ENCODE measurements around the gene BBS5.
"Not testable (repeated sequence)": the region's sequence is repeated elsewhere in the genome, so short reads cannot be mapped to it uniquely, and the experiment has no call there.

The BBS5 gene

GRCh38 chr2:169490834-169491233 is 11.5 kb downstream of the BBS5 start:
- DNase-seq, result no peak

DNA sequence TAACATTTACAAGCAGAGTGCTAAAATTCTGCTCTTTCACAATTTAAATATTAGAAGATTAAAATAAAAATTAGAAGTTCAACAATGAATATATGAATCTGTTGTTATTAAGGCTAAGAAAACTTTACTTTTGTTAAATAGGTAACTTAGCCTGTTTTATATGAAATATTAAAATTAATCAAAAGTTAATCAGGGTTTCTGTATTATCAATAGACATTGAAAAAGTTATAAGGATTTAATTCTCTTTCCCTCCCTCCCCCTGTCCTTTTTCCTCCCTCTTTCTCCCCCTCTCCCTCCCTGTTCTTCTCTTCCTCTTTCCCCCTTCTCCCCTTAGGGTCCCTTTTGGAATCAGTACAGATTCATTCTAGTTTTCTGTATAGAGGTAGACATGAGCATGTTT is 12.1 kb downstream of the BBS5 start:
- DNase-seq, result no peak

DNA sequence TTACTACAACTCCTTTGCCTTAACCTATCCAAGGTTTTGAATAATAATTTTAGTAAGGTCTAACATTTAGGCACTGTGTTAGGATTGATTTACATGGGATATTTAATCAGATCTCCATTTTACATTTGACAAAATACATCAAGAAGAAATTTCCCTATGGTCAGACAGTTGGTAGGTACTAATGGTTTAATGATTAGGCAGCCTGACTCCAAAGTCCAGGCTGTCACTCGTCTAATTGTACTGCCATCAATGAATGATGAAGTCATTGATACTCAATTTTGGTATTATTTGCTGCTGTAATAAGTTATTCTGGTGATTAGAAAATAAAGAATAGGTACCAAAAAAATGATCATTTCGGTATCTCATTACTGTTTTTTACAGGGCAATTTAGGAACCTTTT is 14.1 kb downstream of the BBS5 start:
- DNase-seq, result no peak

- no peak for DNase-seq
Measured at GRCh38 chr2:169495310-169495928, 16.1 kb downstream of the BBS5 start.

DNA sequence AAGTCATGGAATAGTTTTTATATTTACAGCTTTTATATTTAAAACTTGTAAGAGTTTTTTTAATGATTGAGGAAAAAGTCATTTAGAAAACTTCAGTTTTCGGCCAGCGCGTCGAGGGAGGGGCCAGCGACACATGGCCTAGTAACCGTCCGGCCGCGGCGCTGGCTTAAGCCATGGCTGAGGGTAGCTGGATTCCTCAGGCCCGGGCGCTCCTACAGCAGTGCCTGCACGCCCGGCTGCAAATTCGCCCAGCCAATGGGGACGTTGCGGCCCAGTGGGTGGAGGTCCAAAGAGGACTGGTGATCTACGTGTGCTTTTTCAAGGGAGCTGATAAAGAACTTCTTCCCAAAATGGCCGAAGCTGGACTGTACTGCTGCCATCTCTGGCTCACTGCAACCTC is 25.4 kb downstream of the BBS5 start:
- DNase-seq, result no peak

DNA sequence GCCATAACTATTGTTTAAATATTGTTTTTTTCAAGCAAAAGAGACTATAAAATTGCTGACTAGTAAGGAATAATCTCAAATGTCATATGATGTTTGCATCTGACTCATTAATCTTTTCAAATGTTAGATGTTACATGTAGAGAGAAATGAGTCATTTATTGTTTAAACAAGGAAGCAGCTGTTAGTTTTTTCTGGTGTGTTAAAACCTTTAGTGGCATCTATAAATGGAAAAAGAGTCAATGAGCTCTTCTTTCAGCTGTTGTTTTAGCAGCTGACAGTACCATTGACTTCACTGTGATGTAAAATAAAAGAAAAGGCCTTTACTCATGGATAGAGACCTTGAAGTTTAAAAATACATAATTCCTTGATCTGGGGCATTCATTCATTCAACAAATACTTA is 28.4 kb downstream of the BBS5 start:
- peak; percentile 7 for DNase-seq

- no peak for DNase-seq
Measured at GRCh38 chr2:169509298-169509885, 30.1 kb downstream of the BBS5 start, which contains the start of gene KLHL41. TSS of gene KLHL41 (plus strand) at chr2:169509702. CDS start at chr2:169509779, 77 bp downstream.

DNA sequence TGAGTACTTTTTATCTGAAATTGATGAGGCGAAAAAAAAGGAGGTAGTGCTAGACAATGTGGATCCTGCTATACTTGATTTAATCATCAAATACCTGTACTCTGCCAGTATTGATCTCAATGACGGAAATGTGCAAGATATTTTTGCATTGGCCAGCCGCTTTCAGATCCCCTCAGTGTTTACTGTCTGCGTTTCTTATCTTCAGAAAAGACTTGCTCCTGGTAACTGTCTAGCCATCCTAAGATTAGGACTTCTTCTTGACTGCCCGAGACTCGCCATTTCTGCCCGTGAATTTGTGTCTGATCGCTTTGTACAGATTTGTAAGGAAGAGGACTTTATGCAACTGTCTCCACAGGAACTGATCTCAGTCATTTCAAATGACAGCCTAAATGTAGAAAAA is 30.7 kb downstream of the BBS5 start:
- DNase-seq, result no peak

DNA sequence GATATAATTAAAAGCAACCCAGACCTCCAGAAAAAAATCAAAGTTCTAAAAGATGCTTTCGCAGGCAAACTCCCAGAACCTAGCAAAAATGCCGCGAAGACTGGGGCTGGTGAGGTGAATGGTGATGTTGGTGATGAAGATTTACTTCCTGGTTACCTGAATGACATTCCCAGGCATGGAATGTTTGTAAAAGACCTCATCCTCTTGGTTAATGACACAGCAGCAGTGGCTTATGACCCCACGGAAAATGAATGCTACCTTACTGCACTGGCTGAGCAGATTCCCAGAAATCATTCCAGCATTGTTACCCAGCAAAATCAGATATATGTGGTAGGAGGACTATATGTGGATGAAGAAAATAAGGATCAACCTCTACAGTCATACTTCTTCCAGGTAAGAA is 31.2 kb downstream of the BBS5 start:
- DNase-seq, result no peak

- DNase-seq, result no peak
Measured at GRCh38 chr2:169511818-169512217, 32.5 kb downstream of the BBS5 start.

GRCh38 chr2:169512525-169512924 is 33.2 kb downstream of the BBS5 start:
- DNase-seq, result no peak

- DNase-seq, result no peak
Measured at GRCh38 chr2:169513094-169513493, 33.8 kb downstream of the BBS5 start.

- no peak for DNase-seq
Measured at GRCh38 chr2:169513926-169514325, 34.6 kb downstream of the BBS5 start.

DNA sequence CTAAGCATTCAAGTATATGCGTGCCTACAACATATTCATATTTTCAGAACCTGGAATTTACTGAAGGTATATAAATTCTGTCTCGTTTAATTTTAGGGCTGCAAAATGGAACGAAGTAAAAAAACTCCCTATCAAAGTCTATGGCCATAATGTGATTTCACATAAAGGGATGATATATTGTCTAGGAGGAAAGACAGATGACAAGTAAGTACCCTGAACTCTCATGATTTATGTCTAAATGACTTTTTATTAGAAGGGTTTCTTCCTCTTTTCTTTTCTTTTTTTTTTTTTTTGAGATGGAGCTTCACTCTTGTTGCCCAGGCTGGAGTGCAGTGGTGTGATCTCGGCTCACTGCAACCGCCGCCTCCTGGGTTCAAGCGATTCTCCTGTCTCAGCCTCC is 35.5 kb downstream of the BBS5 start:
- DNase-seq, result not testable (repeated sequence)

DNA sequence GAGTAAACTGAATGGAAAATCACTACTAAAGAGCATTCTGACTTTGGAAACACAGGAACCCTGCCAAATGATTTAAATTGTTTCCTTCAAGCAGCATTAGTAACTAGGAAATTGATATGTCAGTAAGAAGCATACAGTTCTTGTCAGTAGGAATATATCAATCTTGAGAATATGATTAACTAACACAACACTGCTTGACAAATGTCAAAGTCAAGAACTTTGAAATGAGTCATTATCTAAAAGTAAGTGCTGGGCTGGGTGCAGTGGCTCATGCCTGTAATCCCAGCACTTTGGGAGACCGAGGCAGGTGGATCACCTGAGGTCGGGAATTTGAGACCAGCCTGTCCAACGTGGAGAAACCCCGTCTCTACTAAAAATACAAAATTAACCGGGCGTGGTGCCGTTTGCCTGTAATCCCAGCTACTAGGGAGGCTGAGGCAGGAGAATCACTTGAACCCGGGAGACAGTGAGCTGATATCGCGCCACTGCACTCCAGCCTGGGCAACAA is 37.2 kb downstream of the BBS5 start:
- DNase-seq, result not testable (repeated sequence)

DNA sequence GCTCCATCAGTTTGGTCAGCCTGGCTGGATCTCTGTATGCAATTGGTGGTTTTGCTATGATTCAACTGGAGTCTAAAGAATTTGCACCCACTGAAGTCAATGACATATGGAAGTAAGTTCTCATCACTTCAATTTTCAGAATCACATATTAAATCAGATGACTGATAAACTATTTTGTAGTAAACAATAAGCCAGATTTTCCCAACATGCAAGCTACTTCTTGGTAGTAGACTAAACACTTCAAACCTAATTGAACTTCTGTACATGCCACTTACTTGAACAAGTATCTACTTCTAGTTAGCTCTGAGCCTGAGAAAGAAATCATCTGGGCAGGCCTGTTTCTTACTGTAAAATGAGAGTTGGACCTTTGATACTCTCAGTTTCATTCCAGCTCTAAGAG is 41.6 kb downstream of the BBS5 start:
- no peak for DNase-seq

GRCh38 chr2:169523681-169524080 is 44.4 kb downstream of the BBS5 start:
- no peak for DNase-seq

DNA sequence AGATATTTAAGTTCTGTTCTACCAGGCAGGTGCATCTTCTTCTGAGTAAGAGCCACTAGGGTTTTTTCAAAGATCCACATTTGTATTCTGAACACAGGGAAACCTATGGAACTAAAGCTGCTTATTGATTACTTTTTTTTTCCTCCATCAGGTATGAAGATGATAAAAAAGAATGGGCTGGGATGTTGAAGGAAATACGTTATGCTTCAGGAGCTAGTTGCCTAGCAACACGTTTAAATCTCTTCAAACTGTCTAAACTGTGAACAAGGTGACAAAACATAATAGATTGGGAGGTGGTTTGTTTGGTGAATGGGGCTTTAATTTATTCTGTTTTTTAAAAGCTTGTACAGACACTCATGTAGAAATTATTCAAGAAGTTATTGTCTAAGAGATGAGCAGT is 46.1 kb downstream of the BBS5 start:
- DNase-seq, result no peak

GRCh38 chr2:169526451-169526850 is 47.2 kb downstream of the BBS5 start:
- no peak for DNase-seq

GRCh38 chr2:169528271-169528701 is 49.0 kb downstream of the BBS5 start:
- peak; percentile 86 for DNase-seq

DNA sequence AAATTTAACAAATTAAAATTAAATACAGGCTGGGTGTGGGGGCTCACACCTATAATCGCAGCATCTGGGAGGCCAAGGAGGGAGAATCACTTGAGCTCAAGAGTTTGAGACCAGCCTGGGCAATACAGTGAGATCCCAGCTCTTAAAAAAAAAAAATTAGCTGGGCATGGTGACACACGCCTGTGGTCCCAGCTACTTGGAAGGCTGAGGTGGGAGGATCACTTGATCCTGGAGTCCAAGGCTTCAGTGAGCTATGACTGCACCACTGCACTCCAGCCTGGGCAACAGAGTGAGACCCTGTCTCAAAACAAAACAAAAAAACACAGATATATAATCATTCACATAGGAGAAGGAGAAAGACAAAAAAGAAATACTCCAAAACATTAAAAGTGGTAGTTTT is 60.2 kb downstream of the BBS5 start:
- not testable (repeated sequence) for DNase-seq

- no peak for DNase-seq
Measured at GRCh38 chr2:169540146-169540545, 60.9 kb downstream of the BBS5 start.

DNA sequence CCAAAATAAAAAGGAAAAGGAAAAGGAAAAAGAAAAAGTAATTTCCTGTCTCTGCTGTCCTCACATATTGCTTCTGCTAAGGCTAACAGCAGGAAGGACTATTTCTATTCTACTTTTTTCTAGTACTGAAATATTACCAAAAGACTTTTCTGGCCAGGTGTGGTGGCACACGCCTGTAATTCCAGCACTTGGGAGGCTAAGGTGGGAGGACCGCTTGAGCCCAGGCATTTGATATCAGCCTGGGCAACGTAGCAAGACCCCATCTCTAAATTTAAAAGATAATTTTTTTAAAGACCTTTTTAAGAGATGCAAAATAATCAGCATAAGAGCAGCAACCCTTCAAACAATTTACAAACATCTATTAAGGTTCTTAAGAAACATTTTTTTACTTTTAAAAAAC is 63.1 kb downstream of the BBS5 start:
- no peak for DNase-seq

GRCh38 chr2:169546756-169547155 is 67.5 kb downstream of the BBS5 start:
- DNase-seq, result no peak
